ENCODE results near the gene HAGH.

HAGH gene

DNA sequence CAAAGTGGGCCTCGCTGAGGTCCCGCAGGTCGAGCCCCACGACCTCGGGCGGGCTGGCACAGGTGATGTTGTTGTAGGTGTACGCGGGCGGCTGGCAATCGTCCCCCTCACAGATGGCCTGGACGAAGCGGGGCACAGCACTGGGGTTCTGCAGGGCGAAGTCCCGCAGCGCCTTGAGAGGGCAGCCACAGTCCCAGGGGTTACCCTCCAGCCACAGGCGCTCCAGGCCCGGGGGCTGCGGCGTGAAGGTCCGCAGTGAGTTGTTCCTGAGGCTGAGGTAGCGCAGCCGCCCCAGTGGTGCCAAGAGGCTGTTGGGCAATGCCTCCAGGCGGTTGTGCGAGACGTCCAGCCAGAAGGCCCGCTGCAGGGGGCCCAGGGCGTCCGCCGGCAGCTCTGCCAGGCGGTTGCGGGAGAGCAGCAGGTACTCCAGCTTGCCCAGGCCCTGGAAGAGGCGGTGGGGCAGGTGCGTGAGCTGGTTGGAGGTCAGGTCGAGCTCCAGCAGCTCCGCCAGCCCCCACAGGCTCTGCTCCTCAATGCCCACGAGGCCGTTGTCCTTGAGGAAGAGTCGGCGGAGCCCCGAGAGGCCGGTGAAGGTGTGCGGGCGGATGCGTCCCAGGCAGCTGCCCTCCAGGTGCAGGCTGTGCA lies 35.9 kb downstream of the HAGH start:
- DNase-seq (ENCODE audit: insufficient read length, low spot score) (no peak), FAIRE-seq (no peak)
- TF ChIP-seq, protein P1, sequence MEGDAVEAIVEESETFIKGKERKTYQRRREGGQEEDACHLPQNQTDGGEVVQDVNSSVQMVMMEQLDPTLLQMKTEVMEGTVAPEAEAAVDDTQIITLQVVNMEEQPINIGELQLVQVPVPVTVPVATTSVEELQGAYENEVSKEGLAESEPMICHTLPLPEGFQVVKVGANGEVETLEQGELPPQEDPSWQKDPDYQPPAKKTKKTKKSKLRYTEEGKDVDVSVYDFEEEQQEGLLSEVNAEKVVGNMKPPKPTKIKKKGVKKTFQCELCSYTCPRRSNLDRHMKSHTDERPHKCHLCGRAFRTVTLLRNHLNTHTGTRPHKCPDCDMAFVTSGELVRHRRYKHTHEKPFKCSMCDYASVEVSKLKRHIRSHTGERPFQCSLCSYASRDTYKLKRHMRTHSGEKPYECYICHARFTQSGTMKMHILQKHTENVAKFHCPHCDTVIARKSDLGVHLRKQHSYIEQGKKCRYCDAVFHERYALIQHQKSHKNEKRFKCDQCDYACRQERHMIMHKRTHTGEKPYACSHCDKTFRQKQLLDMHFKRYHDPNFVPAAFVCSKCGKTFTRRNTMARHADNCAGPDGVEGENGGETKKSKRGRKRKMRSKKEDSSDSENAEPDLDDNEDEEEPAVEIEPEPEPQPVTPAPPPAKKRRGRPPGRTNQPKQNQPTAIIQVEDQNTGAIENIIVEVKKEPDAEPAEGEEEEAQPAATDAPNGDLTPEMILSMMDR (IDR thresholded peaks at IDR 0.05; ENCODE audit: insufficient read depth, missing control alignments): no peak

DNA sequence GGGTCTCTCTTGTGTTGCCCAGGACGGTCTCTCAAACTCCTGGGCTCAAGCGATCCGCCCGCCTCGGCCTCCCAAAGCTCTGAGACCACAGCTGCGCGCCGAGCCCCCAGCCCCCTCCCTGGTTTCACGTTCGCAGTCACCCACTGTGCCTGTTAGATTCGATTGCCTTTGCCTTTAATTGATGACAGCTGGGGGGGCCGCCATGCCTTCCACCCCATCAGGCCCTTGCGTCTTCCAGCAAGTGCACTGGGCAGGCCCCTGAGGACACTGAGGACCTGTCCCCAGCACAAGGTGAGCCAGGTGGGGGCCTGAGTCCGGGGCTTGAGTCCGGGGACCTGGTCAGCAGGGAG lies 36.4 kb downstream of the HAGH start:
- TF ChIP-seq, protein P1 (IDR thresholded peaks at IDR 0.05; ENCODE audit: insufficient read depth, missing control alignments): no peak
- DNase-seq (ENCODE audit: insufficient read length, low spot score) (no peak), FAIRE-seq (no peak)

DNA sequence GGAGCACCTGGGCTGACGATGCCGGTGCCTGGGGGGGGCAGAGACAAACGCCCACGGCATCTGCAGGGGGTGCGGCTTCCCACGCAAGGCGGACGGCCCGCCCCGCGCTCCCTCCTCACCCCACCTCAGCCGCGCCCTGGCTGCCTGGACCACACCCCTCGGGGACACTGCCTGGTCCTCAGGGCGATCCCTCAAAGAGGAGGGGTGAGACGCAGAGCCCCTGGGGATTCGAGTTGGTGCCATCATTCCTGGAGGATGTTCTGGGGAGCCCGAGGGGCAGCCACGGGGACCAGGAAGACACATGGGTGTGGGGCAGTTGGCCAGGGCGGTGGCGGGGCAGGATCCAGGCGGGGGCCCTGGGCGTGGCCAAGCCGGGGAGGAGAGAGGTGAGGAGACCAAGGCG lies 37.0 kb downstream of the HAGH start:
- FAIRE-seq (no peak), DNase-seq (ENCODE audit: insufficient read length, low spot score) (no peak)
- TF ChIP-seq, protein P1 (IDR thresholded peaks at IDR 0.05; ENCODE audit: insufficient read depth, missing control alignments): no peak

DNA sequence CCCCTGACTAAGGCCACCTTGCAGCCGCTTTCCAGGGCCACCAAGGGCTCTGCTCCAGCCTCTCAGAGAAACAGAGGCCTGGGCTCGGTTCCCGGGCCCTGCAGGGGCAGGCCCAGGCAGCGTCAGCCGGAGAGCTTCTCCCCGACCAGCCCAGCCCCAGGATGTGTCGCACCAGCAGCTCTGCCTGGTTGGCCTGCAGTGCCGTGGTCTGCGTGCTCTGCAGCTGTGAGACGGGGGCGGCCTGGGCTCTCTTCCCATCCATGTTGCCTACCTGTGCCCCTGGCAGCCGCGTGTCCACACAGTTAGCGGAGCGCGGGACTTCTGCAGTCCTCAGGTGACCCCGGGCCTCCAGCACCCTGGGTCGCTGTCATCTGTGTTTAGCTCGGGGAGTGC lies 37.9 kb downstream of the HAGH start:
- DNase-seq (ENCODE audit: insufficient read length, low spot score) (no peak), FAIRE-seq (no peak)
- TF ChIP-seq, protein P1 (IDR thresholded peaks at IDR 0.05; ENCODE audit: insufficient read depth, missing control alignments): no peak

DNA sequence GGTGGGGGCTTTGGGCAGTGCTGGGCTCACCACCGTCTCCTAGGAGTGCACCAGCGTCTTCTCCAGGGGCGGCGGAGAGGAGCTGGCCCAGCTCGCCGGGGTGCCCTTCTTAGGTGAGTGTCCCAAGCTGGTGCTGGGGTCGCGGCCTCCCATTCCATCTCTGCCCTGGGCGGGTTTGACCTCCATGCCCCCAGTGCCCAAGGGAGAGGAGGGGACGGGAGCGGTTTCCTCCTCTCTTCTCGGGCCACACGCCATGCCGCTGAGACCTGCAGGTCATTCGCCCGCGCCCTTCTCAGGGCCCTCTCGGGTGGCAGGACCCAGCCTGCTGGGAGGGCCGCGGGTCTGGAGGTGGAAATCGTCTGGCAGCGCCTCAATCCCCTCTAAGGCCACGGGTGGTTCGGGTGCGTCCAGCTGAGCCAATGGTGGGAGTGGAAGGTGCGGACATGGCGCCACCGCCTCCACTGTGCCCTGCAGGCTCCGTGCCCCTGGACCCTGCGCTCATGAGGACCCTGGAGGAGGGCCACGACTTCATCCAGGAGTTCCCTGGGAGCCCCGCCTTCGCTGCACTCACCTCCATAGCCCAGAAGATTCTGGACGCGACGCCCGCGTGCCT lies 38.4 kb downstream of the HAGH start:
- DNase-seq (ENCODE audit: insufficient read length, low spot score) (no peak), FAIRE-seq (no peak)
- TF ChIP-seq, protein P1 (IDR thresholded peaks at IDR 0.05; ENCODE audit: insufficient read depth, missing control alignments): no peak

DNA sequence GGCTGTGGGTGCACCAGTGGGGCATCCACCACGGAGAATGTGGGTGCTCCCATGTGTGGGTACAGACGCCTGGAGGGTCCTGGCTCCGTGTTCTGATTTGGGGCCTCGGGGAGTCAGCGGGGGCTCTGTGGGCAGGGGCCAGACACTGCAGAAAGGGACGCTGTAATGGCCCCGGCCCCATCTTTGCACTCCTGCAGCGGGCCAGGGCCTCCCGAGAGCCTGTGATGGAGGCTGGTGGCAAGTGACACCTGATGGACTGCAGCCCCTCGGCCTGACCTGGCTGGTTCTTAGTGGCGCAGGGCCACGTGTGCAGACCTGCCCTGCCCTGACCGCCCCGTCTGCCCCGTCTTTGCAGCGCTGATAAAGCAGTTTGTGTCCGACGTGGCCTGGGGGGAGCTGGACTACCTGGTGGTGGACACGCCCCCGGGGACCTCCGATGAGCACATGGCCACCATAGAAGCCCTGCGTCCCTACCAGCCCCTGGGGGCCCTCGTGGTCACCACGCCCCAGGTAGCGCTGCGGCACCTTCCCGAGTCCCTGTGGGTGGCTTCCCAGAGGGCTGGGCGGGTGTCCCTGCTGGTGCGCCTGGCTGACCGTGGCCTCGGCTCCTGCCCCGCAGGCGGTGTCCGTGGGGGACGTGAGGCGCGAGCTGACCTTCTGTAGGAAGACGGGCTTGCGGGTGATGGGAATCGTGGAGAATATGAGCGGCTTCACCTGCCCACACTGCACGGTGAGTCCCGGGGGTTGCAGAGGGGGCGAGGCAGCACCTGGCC lies 39.1 kb downstream of the HAGH start:
- TF ChIP-seq, protein P1 (IDR thresholded peaks at IDR 0.05; ENCODE audit: insufficient read depth, missing control alignments): no peak
- DNase-seq (ENCODE audit: insufficient read length, low spot score) (no peak), FAIRE-seq (no peak)

DNA sequence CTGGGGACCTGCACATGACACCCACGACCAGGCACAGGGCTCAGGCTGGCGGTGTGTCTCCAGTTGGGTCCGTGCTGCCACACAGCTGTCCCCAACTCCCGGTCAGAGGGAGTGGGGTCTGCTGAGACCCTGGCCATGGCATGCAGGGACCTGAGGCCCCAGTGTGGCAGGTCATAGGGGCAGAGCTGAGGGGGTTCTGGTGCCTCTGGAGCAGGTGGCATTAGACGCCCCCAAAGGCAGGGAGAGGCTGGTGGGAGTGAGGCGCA lies 39.6 kb downstream of the HAGH start:
- TF ChIP-seq, protein P1 (IDR thresholded peaks at IDR 0.05; ENCODE audit: insufficient read depth, missing control alignments): no peak
- DNase-seq (ENCODE audit: insufficient read length, low spot score) (no peak), FAIRE-seq (no peak)

Data from D721Med (cell line).